ENCODE data around the gene XRCC1. TPM values are rescaled to one million over a fixed set of nuclear protein-coding genes. Genes with fewer than 3 reads are reported as not detected.
"Not testable (repeated sequence)": the region's sequence is repeated elsewhere in the genome, so short reads cannot be mapped to it uniquely, and the experiment has no call there.

Gene XRCC1
- total RNA-seq, 2 experiments from 2014 or later, result 33.1 to 39.5 TPM

DNA sequence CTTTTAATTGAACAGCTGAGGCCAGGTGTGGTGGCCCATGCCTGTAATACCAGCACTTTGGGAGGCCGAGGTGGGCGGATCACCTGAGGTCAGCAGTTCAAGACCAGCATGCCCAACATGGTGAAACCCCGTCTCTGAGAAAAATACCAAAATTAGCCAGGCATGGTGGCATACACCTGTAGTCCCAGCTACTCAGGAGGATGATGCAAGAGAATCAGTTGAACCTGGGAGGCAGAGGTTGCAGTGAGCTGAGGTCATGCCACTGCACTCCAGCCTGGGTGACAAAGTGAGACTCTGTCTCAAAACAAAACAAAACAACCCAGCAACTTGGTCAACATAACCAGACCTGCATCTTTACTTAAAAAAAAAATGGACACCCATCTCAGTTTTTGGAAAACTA, 11.7 kb upstream of the XRCC1 start:
- CTCF ChIA-PET, result not testable (repeated sequence)
- POLR2A ChIA-PET, result interaction anchor here (0.6 kb wide), 1 partner anchor 111 kb away, joined by 3 read pairs; no protein-coding TSS in a partner anchor

DNA sequence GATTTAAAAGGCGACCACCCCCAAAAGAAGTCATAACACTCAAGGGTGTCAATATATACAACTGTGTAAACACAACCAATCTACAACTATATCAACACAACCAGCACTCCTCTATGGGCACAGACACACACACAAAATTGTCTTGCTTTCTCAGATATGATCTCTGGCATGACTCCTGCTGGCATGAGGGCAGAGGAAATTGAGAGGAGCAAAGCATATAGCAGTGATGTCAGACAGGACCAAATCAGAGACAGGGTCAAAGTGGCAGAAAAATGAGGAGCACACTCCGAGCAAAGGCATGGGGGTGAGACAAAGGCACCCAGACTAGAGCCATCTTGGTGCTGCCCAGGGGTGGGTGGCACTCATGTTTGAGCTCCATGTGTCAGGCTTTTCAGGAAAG, 11.0 kb upstream of the XRCC1 start:
- CTCF ChIA-PET, result no interaction called here
- POLR2A ChIA-PET, result no interaction called here

DNA sequence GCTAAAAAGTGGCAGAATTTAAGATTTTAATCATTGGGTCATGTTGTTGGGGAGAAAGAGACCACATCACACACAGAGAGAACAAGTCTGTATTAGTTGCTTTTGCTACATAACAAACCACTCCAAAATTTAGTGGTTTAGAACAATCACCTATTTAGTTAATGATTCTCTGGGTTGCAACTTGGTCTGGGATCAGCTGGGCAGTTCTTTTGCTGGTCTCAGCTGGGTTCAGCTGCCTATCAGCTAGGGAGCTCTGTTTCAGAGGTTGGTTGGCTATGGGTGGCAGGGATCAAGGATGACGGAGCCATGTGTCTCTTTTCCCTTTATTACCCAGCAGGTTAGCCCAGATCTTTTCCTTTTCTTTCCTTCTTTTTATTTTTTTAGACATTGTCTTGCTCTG, 9.2 kb upstream of the XRCC1 start:
- CTCF ChIA-PET, result interaction anchor here (0.6 to 3.9 kb wide), 3 partner anchors 11 to 56 kb away, joined by 3 to 22 read pairs (median 4); partner anchors contain the start of genes IRGQ and ZNF576
- POLR2A ChIA-PET, result interaction anchor here (0.6 kb wide), 1 partner anchor 140 kb away, joined by 5 read pairs; no protein-coding TSS in a partner anchor

DNA sequence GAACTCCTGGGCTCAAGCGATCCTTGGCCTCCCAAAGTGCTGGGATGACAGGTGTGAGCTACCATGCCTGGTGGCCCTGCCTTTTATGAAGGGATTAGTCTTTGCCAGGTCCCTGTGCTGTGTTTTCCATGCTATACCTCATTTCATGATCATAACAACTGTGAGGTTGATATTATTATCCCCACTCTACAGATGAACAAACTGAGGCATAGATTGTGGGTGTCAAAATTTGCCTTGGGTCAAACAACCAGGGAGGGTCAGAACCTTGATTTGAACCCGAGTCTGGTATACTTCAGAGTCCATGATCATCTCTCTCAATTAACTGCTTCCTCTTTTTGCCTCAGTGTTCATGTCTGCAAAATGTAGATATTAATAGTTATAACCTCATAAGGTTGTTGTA, 7.2 kb upstream of the XRCC1 start:
- POLR2A ChIA-PET, result interaction anchor here (3.9 kb wide), 1 partner anchor 12 kb away, joined by 18 read pairs; the partner anchor contains the start of genes IRGQ and ZNF576

DNA sequence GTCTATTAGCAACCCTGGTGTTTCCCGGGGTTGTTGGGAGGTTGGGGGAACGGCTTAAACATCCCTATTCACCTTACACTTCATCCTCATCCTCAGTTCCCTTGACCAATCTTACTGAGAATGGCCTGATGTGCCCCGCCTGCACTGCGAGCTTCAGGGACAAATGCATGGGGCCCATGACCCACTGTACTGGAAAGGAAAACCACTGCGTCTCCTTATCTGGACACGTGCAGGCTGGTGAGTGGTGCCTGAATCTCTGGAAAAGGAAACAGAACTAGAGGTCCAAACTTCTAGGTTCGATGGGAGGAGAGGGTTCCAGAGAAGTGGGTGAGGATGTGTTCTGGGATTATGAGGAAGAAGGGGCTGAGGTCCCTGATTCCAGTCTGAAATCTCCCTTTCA, 6.1 kb upstream of the XRCC1 start:
- POLR2A ChIA-PET, result interaction anchor here (3.9 kb wide), 1 partner anchor 13 kb away, joined by 18 read pairs; the partner anchor contains the start of genes IRGQ and ZNF576

More for the DNA sequence above, 7.2 kb upstream of the XRCC1 start:
- CTCF ChIA-PET, result interaction anchor here (3.9 kb wide), 1 partner anchor 13 kb away, joined by 22 read pairs; the partner anchor contains the start of genes IRGQ and ZNF576

DNA sequence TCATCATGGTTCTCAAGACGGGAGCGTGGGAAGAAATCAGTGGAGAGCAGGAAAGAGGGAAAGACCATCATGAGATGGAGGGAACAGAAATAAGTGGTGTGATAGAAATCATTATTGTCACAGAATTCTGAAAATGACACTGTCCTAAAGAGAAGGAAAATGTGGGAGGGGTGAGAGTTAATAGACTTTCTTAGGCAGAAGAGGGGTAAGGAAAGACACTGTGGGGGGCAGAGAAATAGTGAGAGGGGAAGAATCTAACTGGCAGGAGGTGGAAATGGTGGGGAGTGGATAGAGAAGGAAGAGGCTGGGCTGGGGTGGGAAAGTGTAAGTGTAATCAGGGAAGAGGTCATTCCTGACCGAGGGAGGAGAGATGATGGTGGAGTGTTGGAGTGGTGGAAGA, 3.5 kb upstream of the XRCC1 start:
- CTCF ChIA-PET, result interaction anchor here (1.2 to 4.2 kb wide), 3 partner anchors 10 to 50 kb away, joined by 3 to 18 read pairs (median 4); partner anchors contain the start of genes IRGQ and ZNF576
- POLR2A ChIA-PET, result interaction anchor here (0.6 kb wide), 1 partner anchor 26 kb away, joined by 4 read pairs; no protein-coding TSS in a partner anchor

More for the DNA sequence above, 6.1 kb upstream of the XRCC1 start:
- CTCF ChIA-PET, result interaction anchor here (1.7 to 3.9 kb wide), 2 partner anchors 14 to 25 kb away, joined by 4 to 22 read pairs; partner anchors contain the start of genes IRGQ and ZNF576

DNA sequence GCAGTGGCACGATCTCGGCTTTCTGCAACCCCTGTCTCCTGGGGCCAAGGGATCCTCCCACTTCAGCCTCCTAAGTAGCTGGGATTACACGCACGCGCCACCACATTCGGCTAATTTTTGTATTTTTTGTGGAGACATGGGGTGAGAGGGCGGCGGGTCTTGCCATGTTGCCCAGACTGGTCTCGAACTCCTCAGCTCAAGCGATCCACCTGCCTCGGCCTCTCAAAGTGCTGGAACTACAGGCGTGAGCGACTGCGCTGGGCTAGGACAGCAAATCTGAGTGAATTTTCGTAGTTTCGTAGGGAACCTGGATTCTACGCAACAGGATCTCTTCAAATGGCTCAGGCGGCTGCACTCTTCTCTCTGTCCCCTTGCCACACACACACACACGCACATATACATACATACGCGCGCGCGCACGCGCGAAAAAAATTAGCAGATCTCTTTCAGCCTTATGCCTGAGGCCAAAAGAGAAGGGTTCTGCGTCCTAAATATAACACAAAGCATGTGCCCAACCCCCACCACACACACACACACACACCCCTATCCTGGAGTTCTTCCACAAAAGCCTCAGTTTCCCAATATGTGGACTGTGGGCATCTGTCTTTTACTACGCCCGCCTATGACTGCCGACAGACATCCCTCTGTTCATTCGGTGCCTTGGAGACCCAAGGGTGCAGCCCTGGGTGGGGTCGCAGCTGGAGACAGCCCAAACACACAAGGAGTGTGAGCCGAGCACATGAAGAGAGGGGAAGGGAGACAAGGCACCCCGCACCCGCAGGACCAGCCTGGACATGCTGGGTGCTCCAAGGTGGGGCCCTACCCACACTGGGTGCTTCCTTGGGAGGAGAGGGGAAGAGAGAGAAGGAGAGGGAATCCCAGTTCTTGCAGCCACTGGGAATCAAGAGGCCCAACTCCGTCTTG, 890 bp upstream of the XRCC1 start:
- ChIA-PET POLR2A (no interaction called here), CTCF (interaction anchor here (4.2 kb wide), 1 partner anchor 19 kb away, joined by 18 read pairs; the partner anchor contains the start of genes IRGQ and ZNF576)

DNA sequence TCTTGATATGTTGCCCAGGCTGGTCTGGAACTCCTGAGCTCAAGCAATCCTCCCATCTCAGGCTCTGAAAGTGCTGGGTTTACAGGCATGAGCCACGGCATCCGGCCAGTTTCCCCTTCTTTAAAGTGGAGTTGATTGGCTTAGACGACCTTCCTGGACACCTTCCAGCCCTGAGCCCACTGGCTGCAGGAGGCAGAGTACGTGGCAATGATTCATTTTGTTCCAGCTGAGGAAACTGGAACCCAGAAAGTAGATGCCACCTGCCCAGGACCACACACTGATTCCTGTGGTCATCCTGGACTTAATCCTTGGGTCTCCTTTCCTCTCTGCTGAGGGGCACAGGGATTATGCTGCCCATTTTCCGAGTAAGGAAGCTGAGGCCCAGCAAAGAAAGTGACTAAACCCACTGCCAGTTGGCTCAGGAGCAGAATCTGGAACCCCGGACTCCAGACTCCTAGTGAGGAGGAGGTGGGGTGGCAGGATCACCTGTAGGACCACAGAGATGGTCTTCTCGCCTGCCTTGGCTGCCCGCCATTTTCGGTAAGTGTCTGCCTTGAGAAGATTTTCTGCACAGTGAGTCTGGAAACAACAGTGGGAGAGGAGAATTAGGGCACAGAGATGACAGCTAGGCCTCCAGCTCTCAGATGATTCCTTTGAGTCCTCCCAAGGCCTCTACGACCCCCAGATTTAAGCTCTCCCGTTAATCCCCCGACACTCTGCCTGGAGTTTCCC, 737 bp downstream of the XRCC1 start:
- ChIA-PET CTCF (interaction anchor here (0.6 to 2.3 kb wide), 3 partner anchors 14 to 47 kb away, joined by 3 to 12 read pairs (median 3); no protein-coding TSS in a partner anchor), POLR2A (interaction anchor here (0.9 to 1.1 kb wide), 4 partner anchors 11 to 23 kb away, joined by 3 to 5 read pairs (median 3); partner anchors contain the start of gene IRGQ)

DNA sequence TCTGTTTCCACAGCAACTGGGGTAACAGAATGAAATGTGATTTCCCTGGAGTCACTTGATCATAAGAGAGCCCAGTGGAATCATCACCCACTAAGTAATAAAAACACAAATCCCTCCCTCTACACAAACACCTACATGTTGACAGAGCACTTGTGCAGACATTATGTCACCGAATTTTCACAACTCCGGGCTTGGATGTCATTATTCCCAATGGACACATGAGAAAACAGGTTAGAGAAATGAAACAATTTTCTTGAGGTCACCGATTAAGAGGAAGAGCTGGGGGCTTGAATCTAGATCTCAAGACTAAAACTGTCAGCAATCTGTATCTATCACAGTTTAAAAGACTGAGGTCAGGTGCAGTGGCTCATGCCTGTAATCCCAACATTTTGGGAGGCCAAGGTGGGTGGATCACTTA, 3.1 kb downstream of the XRCC1 start:
- ChIA-PET CTCF (interaction anchor here (1.6 kb wide), 1 partner anchor 125 kb away, joined by 4 read pairs; no protein-coding TSS in a partner anchor), POLR2A (no interaction called here)

DNA sequence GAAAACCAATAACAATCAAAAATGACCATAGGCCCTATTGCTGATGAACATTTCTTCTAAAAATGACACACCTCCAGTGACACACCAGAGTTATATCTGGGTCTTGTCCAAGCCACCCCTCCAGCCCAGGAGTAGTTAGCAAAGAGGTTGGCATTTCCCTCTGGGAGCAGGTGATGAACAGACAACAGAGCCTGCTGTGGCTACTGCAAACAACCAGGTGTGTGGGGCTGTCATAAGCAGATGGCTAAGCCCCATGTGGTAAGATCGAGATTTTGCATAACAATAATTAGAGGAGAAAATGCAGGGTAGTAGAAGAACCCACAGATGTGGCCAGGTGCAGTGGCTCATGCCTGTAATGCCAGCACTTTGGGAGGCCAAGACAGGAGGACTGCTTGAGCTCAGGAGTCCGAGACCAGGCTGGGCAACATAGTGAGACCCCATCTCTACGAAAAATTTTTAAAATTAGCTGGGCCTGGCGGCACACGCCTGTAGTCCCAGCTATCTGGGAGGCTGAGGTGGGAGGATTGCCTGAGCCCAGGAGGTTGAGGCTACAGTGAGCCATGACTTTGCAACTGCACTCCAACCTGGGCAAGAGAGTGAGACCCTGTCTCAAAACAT, 5.0 kb downstream of the XRCC1 start:
- ChIA-PET CTCF (interaction anchor here (0.8 to 1.5 kb wide), 3 partner anchors 15 to 24 kb away, joined by 3 to 5 read pairs (median 3); no protein-coding TSS in a partner anchor), POLR2A (interaction anchor here (0.6 kb wide), 1 partner anchor 42 kb away, joined by 3 read pairs; no protein-coding TSS in a partner anchor)

DNA sequence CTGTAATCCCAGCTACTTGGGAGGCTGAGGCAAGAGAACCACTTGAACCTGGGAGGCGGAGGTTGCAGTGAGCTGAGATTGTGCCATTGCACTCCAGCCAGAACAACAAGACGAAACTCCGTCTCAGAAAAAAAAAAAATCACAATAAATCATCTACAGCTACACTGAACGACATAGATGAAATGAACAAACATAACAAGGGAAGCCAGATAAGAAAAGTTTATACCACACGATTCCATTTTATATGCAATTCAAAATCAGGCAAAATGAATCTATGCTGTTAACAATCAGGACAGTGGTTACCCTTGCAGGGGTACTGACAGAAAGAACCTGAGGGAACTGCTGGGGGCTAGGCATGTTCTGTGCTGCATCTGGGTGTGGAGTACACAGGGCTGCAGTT, 5.7 kb downstream of the XRCC1 start:
- ChIA-PET POLR2A (no interaction called here), CTCF (interaction anchor here (1.1 to 1.3 kb wide), 2 partner anchors 14 to 25 kb away, joined by 3 read pairs; no protein-coding TSS in a partner anchor)

DNA sequence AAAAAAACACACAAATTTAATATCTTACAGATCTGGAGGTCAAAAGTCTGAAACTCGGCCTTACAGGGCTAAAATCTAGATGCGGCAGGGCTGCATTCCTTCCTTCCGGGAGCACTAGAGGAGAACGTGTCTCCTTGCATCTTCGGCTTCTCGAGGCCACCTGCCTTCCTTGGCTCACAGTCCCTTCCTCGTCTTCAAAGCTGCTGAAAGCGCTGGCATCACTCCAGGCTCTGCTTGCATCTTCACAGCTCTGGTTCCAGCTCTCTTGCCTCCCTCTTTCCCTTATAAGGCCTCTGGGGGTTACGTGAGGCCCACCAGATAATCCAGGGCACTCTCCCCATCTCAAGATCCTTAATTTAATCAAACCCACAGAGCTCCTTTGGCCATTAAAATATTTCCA, 10.5 kb downstream of the XRCC1 start:
- ChIA-PET POLR2A (no interaction called here), CTCF (interaction anchor here (0.6 to 2.7 kb wide), 2 partner anchors 9 to 44 kb away, joined by 3 to 10 read pairs; no protein-coding TSS in a partner anchor)

DNA sequence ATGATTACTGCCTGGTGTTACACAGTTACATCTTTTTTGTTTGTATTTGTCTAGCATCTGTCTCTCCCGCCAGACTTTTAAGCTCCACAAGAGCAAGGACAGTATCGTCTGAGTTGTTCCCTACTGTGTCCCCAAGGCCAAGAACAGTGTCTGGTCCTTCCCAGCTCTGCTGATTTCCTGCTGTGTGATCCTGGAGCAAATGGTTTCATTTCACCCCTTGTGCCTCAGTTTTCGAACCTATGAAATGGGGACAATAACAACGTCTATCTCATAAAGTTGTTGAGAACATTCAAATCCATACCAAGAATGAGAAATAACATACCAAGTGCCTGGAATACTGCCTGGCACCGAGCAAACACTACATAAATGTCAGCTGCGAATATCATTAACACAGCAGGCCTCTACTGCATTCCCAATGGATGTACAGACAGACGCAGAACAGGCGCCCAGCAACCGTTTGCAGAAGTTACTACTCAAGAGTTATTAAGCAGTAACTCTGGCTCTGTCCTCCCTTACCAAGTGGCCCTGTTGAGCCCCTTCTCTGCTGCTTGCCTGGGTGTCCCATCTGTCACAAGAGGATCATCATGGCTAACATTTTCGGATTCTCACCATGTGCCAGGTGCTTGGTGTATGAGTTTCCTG, 11.4 kb downstream of the XRCC1 start:
- ChIA-PET CTCF (interaction anchor here (0.9 to 2.7 kb wide), 2 partner anchors 8 to 31 kb away, joined by 3 to 10 read pairs; no protein-coding TSS in a partner anchor), POLR2A (interaction anchor here (0.8 kb wide), 1 partner anchor 11 kb away, joined by 3 read pairs; the partner anchor contains the start of genes PINLYP and XRCC1)

DNA sequence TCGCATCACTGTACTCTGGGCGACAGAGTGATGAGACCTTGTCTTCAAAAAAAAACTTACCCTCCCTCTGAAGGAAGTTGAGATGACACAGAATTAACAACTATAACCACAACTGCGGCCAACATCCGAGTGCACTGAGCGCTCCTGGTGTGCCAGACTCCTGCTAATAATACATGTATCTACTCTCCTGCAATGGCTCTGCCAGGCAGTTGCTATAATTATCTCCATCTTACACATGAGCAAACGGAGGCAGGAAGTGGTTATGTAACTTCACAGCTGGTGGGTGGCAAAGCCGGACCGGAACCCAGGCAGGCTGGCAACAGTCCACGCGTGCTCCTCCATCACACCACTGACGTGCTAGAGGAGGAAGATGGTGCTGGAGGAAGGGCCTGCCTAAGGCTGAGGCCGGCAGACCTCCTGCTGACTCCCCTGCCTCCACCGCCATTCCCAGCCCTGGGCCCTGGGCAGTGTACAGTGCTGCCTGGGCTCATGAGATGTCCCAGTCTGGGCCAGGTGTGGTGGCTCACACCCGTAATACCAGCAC, 12.6 kb downstream of the XRCC1 start:
- ChIA-PET POLR2A (interaction anchor here (0.6 kb wide), 1 partner anchor 59 kb away, joined by 4 read pairs; no protein-coding TSS in a partner anchor), CTCF (interaction anchor here (1.9 kb wide), 1 partner anchor 32 kb away, joined by 8 read pairs; the partner anchor contains the start of gene IRGQ)

DNA sequence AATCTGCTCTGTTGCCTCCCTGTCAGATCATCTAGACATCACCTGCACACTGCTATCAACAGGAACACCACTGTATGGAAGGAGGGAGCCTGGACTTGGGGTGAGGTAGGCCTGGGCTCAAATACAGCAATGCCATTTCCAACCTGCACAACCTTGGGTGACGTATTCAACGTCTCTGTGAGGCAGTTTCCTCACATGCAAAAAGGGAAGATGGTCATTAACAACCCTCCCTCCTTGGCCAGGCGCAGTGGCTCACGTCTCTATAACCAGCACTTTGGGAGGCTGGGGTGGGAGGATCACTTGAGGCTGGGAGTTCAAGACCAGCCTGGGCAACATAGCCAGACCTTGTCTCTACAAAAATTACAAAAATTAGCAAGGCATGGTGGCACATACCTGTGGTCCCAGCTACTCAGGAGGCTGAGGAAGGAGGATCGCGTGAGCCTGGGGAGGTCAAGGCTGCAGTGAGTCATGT, 13.1 kb downstream of the XRCC1 start:
- ChIA-PET CTCF (interaction anchor here (1.9 kb wide), 1 partner anchor 33 kb away, joined by 8 read pairs; the partner anchor contains the start of gene IRGQ), POLR2A (interaction anchor here (0.6 kb wide), 1 partner anchor 58 kb away, joined by 4 read pairs; no protein-coding TSS in a partner anchor)

DNA sequence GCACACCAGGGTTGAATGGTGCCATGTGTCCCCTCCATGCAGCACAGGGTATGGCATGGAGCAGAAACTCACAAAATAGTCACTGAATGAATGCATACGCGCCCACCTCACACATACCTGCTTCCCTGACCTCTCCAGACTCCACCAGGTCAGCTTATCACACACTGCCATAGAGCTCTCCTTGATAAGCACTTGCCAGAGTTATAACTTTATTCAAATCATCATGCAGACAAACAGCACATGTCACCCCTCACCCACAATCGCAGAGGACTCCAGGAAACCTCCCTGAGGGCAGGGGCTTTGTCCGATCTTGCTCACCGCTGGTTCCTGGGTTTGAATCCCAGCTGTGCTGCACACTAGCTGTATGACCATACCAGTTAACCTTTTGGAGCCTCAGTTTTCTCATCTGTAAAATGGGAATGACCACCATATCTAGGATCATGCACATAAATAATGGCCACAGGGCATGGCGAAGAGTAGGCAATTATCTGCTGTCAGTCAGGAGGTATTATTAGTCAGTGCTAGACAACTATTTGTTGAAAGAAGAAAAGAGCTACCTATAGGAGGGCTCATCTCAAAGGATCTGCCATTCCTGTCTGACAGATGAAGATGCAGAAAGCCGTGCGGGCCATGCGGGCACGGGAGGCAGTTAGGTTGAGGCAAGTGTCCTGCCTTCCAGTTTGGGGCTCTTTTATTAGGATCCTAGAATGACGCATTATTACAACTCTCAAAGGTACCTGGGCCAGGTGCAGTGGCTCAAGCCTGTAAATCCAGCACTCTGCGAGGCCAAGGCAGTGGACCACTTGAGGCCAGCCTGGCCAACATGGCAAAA, 14.0 kb downstream of the XRCC1 start:
- CTCF ChIA-PET, result interaction anchor here (1.9 kb wide), 1 partner anchor 34 kb away, joined by 8 read pairs; the partner anchor contains the start of gene IRGQ
- POLR2A ChIA-PET, result no interaction called here
